ENCODE data around the gene KLHL2.
A peak's percentile ranks its signal among the peaks of the same experiment; 100 is the strongest.

KLHL2 gene

GRCh38 chr4:165347647-165348569 is 140.5 kb downstream of the KLHL2 start:
- Histone ChIP-seq H3K4me3 (no peak overlapping the region), H3K9me3 (no peaks in the 10 kb centered on the region), H3K4me1 (no peaks in the 10 kb centered on the region), H3K27me3 (ENCODE audit: low read depth) (no peaks in the 10 kb centered on the region), H3K36me3 (replicated peaks) (no peaks in the 10 kb centered on the region)
- in situ Hi-C loops (cut with MboI; ENCODE audit: low sequenced_read_pairs): loop anchor here (5.0 kb wide), 1 partner anchor 216 kb away; no protein-coding TSS in a partner anchor
- DNase-seq (ENCODE audit: low spot score in 2 of 2): no peak

- in situ Hi-C loops (cut with MboI; ENCODE audit: low sequenced_read_pairs): loop anchor here (10.0 kb wide), 1 partner anchor 113 kb away; no protein-coding TSS in a partner anchor
- no peaks in the 10 kb centered on the region for H3K4me1 ChIP-seq
- no peaks in the 10 kb centered on the region for H3K9me3 ChIP-seq
- no peak for DNase-seq (ENCODE audit: low spot score in 2 of 2)
- no peaks in the 10 kb centered on the region for H3K27me3 ChIP-seq (ENCODE audit: low read depth)
- no peak overlapping the region for H3K4me3 ChIP-seq
- H3K36me3 ChIP-seq (replicated peaks): no peaks in the 10 kb centered on the region
Measured at GRCh38 chr4:165351359-165352130, 144.2 kb downstream of the KLHL2 start.

GRCh38 chr4:165355900-165356300 is 148.5 kb downstream of the KLHL2 start:
- no peaks in the 10 kb centered on the region for H3K9me3 ChIP-seq
- no peaks in the 10 kb centered on the region for H3K4me1 ChIP-seq
- H3K36me3 ChIP-seq (replicated peaks): no peaks in the 10 kb centered on the region
- no peak overlapping the region for H3K4me3 ChIP-seq
- peak in 1 of 2 experiments; percentile 51 for DNase-seq (ENCODE audit: low spot score in 2 of 2)
- in situ Hi-C loops (cut with MboI; ENCODE audit: low sequenced_read_pairs): loop anchor here (10.0 kb wide), 1 partner anchor 109 kb away; no protein-coding TSS in a partner anchor
- H3K27me3 ChIP-seq (ENCODE audit: low read depth): peaks cover 6% of the 10 kb centered on the region

- in situ Hi-C loops (cut with MboI; ENCODE audit: low sequenced_read_pairs): loop anchor here (10.0 kb wide), 1 partner anchor 105 kb away; no protein-coding TSS in a partner anchor
- no peaks in the 10 kb centered on the region for H3K36me3 ChIP-seq (replicated peaks)
- no peak for DNase-seq (ENCODE audit: low spot score in 2 of 2)
- H3K4me3 ChIP-seq: no peak overlapping the region
- H3K9me3 ChIP-seq: no peaks in the 10 kb centered on the region
- H3K4me1 ChIP-seq: no peaks in the 10 kb centered on the region
- H3K27me3 ChIP-seq (ENCODE audit: low read depth): peaks cover 6% of the 10 kb centered on the region
Measured at GRCh38 chr4:165359506-165359905, 152.1 kb downstream of the KLHL2 start.

- H3K27me3 ChIP-seq (ENCODE audit: low read depth): peaks cover 6% of the 10 kb centered on the region
- in situ Hi-C loops (cut with MboI; ENCODE audit: low sequenced_read_pairs): no loop called here
Measured at GRCh38 chr4:165360041-165360695, 152.8 kb downstream of the KLHL2 start.

GRCh38 chr4:165360985-165361670 is 153.8 kb downstream of the KLHL2 start:
- no peaks in the 10 kb centered on the region for H3K36me3 ChIP-seq (replicated peaks)
- H3K4me3 ChIP-seq: no peak overlapping the region
- H3K27me3 ChIP-seq (ENCODE audit: low read depth): peaks cover 6% of the 10 kb centered on the region
- in situ Hi-C loops (cut with MboI; ENCODE audit: low sequenced_read_pairs): no loop called here
- DNase-seq (ENCODE audit: low spot score in 2 of 2): no peak
- no peaks in the 10 kb centered on the region for H3K9me3 ChIP-seq
- no peaks in the 10 kb centered on the region for H3K4me1 ChIP-seq

More at GRCh38 chr4:165360041-165360695, 152.8 kb downstream of the KLHL2 start:
- DNase-seq (ENCODE audit: low spot score in 2 of 2): no peak
- Histone ChIP-seq H3K4me1 (no peaks in the 10 kb centered on the region), H3K36me3 (replicated peaks) (no peaks in the 10 kb centered on the region), H3K9me3 (no peaks in the 10 kb centered on the region), H3K4me3 (no peak overlapping the region)

- Histone ChIP-seq H3K4me1 (no peaks in the 10 kb centered on the region), H3K4me3 (no peak overlapping the region), H3K36me3 (replicated peaks) (no peaks in the 10 kb centered on the region), H3K9me3 (no peaks in the 10 kb centered on the region), H3K27me3 (ENCODE audit: low read depth) (peaks cover 6% of the 10 kb centered on the region)
- in situ Hi-C loops (cut with MboI; ENCODE audit: low sequenced_read_pairs): no loop called here
- DNase-seq (ENCODE audit: low spot score in 2 of 2): no peak
Measured at GRCh38 chr4:165361810-165362209, 154.4 kb downstream of the KLHL2 start.

GRCh38 chr4:165364452-165365080 is 157.2 kb downstream of the KLHL2 start:
- Histone ChIP-seq H3K4me1 (no peaks in the 10 kb centered on the region), H3K36me3 (replicated peaks) (no peaks in the 10 kb centered on the region), H3K9me3 (no peaks in the 10 kb centered on the region), H3K4me3 (no peak overlapping the region), H3K27me3 (ENCODE audit: low read depth) (peaks cover 6% of the 10 kb centered on the region)
- in situ Hi-C loops (cut with MboI; ENCODE audit: low sequenced_read_pairs): no loop called here
- no peak for DNase-seq (ENCODE audit: low spot score in 2 of 2)

GRCh38 chr4:165367040-165367439 is 159.7 kb downstream of the KLHL2 start:
- Histone ChIP-seq H3K9me3 (no peaks in the 10 kb centered on the region), H3K36me3 (replicated peaks) (no peaks in the 10 kb centered on the region), H3K4me1 (no peaks in the 10 kb centered on the region), H3K4me3 (no peak overlapping the region), H3K27me3 (ENCODE audit: low read depth) (no peaks in the 10 kb centered on the region)
- in situ Hi-C loops (cut with MboI; ENCODE audit: low sequenced_read_pairs): no loop called here
- no peak for DNase-seq (ENCODE audit: low spot score in 2 of 2)

- Histone ChIP-seq H3K27me3 (ENCODE audit: low read depth) (no peaks in the 10 kb centered on the region), H3K4me3 (no peak overlapping the region), H3K9me3 (no peaks in the 10 kb centered on the region), H3K4me1 (no peaks in the 10 kb centered on the region), H3K36me3 (replicated peaks) (no peaks in the 10 kb centered on the region)
- in situ Hi-C loops (cut with MboI; ENCODE audit: low sequenced_read_pairs): no loop called here
- no peak for DNase-seq (ENCODE audit: low spot score in 2 of 2)
Measured at GRCh38 chr4:165368114-165368513, 160.8 kb downstream of the KLHL2 start.

- Histone ChIP-seq H3K9me3 (no peaks in the 10 kb centered on the region), H3K27me3 (ENCODE audit: low read depth) (no peaks in the 10 kb centered on the region), H3K36me3 (replicated peaks) (no peaks in the 10 kb centered on the region), H3K4me1 (no peaks in the 10 kb centered on the region), H3K4me3 (no peak overlapping the region)
- DNase-seq (ENCODE audit: low spot score in 2 of 2): no peak
- in situ Hi-C loops (cut with MboI; ENCODE audit: low sequenced_read_pairs): no loop called here
Measured at GRCh38 chr4:165368567-165368966, 161.2 kb downstream of the KLHL2 start.

- H3K9me3 ChIP-seq: no peaks in the 10 kb centered on the region
- no peaks in the 10 kb centered on the region for H3K36me3 ChIP-seq (replicated peaks)
- no peak overlapping the region for H3K4me3 ChIP-seq
- no peaks in the 10 kb centered on the region for H3K4me1 ChIP-seq
- in situ Hi-C loops (cut with MboI; ENCODE audit: low sequenced_read_pairs): no loop called here
- no peak for DNase-seq (ENCODE audit: low spot score in 2 of 2)
- no peaks in the 10 kb centered on the region for H3K27me3 ChIP-seq (ENCODE audit: low read depth)
Measured at GRCh38 chr4:165369522-165369921, 162.2 kb downstream of the KLHL2 start.

GRCh38 chr4:165370530-165370929 is 163.2 kb downstream of the KLHL2 start:
- no peaks in the 10 kb centered on the region for H3K36me3 ChIP-seq (replicated peaks)
- H3K9me3 ChIP-seq: no peaks in the 10 kb centered on the region
- no peak overlapping the region for H3K4me3 ChIP-seq
- in situ Hi-C loops (cut with MboI; ENCODE audit: low sequenced_read_pairs): no loop called here
- DNase-seq (ENCODE audit: low spot score in 2 of 2): no peak
- H3K4me1 ChIP-seq: no peaks in the 10 kb centered on the region
- H3K27me3 ChIP-seq (ENCODE audit: low read depth): no peaks in the 10 kb centered on the region
